HG02885 (cell line): ENCODE data around the gene MEI4.
"Not testable (repeated sequence)": the region's sequence is repeated elsewhere in the genome, so short reads cannot be mapped to it uniquely, and the experiment has no call there.

Experiments used
- ATAC-seq: cut with Tn5 transposase; IDR thresholded peaks from one replicate; pipeline ENCODE4 v1.9.1; 2021; ENCODE audit warnings: mild to moderate bottlenecking; ENCODE audit not compliant: unreplicated experiment, poor library complexity

MEI4 gene

GRCh38 chr6:77812304-77812703 lies 159.5 kb downstream of the MEI4 start:
- ATAC-seq: no peak

GRCh38 chr6:77813090-77813489 lies 160.3 kb downstream of the MEI4 start:
- no peak for ATAC-seq

- ATAC-seq: no peak
Observed at GRCh38 chr6:77814119-77814518, 161.3 kb downstream of the MEI4 start.

GRCh38 chr6:77815531-77815930 lies 162.7 kb downstream of the MEI4 start:
- ATAC-seq: no peak

GRCh38 chr6:77816766-77817270 lies 164.0 kb downstream of the MEI4 start:
- no peak for ATAC-seq

DNA sequence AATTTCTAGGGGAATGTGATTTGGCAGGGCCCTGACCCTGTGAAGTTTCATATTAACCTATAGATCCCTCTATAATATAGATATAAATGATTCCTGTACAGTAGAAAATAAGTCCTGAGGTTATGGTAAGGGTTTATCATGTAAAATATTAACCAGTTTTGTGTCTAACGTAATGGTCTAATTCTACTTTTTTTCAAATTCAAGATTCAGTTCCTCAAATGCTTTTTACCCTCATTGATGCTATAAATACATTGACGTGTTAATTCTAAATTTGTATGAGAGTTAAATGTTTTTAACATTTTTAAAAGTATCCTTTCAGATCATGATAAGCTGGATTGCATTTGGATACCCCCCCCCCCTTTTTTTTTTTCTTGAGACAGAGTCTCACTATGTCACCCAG lies 169.4 kb downstream of the MEI4 start:
- no peak for ATAC-seq

DNA sequence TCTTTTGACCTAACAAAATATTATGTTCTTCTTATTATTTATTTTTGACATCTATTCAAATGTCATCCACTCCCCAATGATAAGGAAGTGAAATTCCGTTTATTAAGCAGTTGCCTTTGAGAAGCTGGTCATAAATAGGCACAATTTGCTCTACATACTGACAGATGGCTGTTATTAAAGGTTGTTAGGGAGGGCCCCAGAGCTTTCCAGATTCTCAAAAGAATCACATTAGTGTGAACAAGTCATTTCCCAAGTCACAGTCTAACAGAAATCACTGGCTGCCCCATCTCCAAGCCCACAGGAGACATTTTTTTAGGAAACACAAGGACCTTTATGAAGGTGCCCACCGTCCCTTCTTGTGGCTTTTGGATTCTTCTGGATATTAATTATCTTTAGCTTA lies 172.4 kb downstream of the MEI4 start:
- no peak for ATAC-seq

- ATAC-seq: no peak
Observed at GRCh38 chr6:77829736-77830135, 176.9 kb downstream of the MEI4 start.

DNA sequence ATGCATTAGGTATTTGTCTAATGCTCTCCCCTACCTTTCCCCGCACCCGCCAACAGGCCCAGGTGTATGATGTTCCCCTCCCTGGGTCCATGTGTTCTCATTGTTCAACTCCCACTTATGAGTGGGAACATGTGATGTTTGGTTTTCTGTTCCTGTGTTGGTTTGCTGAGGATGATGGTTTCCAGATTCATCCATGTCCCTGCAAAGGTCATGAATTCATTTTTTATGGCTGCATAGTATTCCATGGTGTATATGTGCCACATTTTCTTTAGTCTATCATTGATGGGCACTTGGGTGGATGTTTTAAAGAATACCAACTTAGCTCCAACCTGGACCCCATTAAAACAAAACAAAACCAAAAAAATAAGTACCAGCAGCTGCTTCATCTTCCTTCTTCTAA lies 180.9 kb downstream of the MEI4 start:
- not testable (repeated sequence) for ATAC-seq

- ATAC-seq: no peak
Observed at GRCh38 chr6:77834591-77834996, 181.8 kb downstream of the MEI4 start.

DNA sequence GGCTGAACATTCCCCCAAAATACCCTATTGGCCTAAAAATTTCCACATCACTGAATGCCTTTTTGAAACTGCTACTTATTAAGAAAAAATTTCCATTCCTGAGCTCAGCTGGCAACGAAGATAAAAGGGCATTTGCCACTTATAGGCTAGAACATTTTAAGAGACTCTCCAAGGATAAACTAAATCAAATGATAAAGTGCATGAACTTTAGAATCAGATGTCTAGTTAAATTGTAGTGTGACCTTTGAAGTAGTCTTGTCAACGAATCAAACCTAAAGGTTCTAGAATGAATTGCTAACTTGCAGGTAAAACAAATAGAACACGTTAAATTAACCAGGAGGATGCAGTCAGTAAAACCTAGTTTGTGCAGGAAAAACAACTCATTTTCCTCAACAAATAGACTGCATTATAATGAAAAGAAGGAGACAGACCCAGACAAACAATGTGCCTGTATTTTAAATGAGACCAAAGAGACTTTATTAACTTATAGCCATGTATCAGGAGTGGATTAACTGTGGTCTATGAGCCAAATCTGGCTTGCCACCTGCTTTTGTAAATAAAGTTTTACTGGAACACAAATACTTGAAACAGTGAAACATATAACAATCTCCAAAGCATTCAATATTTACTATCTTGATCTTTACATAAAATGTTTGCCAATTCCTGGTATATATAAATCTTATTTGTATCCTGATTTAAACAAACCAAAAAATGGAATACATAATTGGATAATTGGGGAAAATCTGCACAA lies 184.4 kb downstream of the MEI4 start:
- no peak for ATAC-seq

GRCh38 chr6:77839292-77839691 lies 186.5 kb downstream of the MEI4 start:
- no peak for ATAC-seq

DNA sequence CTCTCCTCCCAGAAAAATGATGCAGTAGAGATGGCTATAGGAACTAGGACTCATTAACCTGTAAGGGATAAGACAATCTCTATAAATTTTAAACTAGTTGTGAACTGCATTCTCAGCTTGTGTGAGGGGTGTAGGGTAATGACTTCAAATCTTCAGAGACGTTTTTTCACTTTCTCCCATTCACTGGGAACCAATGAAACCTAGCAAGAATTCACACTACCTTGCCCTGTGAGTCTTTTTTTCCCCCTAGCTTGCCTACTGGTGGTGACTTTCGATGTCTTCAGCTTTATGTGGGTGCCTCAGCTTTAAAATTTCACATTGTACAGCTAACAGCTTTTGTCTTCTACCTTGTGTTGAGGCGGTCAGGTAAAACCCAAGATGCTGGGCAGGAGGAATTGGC lies 192.0 kb downstream of the MEI4 start:
- ATAC-seq: no peak

DNA sequence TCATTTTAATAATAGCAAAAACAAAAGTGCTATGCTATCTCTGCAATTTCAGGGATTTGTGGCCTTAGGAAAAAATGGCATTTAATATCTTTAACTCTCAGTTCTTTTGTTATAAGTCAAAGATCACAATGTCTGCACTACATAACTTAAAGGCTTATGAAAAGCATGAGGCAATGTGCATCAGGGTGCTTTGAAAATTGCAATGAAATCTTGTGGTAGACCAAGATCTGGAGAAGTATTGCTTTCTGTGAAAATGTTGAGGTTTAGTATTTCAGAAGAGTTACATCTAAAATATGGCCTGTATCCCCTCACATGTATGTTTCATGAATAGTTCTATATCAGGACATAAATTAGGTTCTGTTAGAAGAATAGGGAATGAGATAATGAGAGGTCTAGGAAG lies 200.6 kb downstream of the MEI4 start:
- ATAC-seq: no peak

- ATAC-seq: no peak
Observed at GRCh38 chr6:77856391-77856790, 203.6 kb downstream of the MEI4 start.

DNA sequence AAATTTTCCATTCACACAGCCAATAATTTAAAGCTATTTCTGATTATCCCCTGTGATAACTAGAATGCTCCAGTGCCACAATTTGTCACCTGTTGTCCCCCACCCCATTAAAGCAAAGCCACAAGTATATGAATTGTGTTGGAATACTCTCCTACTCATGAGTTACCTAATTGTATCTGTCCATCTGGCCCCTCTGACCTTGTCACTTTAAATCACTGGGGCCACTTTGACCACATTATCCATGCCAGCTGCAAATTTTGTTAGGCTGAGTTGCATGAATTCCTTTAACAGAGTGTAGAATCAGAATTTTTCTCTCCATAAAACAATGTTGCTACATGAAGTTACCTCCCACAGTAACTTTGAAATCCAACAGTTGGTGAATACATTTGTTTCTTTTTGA lies 204.6 kb downstream of the MEI4 start:
- ATAC-seq: no peak

DNA sequence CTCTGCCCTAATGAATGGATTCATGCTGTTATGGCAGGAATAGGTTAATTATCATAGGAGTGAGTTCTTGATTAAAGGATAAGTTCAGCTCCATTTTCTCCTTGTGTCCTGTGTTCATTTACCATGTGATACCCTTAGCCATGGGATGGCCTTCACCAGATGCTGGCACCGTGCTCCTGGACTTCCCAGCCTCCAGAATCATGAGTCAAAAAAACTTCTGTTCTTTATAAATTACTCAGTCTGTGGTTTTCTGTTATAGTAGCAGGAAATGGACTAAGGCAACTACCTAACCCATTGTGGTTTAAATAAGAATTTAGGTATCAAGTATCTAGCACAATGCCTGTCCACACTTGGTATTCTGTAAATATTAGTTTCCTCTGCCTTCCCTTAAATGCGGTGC lies 223.5 kb downstream of the MEI4 start:
- no peak for ATAC-seq

DNA sequence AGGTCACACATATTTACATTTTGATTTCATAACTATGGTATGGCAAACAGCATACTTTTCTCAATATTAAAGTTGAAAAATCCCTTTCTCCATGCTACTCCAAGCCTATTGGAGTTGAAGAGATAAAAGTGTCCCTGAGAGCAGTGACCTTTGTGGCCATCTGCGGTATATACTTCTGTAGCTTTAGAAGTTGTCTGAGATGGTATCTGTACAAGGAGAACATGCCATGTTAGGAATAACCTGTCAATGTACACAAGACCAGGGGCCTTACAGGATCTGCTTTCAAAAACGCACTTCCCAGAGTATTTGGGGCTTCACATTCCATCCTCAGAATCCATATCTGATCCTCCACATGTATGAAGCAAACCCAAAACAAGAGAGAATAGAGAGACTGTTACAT lies 226.7 kb downstream of the MEI4 start:
- ATAC-seq: no peak

- no peak for ATAC-seq
Observed at GRCh38 chr6:77880501-77880900, 227.7 kb downstream of the MEI4 start.

DNA sequence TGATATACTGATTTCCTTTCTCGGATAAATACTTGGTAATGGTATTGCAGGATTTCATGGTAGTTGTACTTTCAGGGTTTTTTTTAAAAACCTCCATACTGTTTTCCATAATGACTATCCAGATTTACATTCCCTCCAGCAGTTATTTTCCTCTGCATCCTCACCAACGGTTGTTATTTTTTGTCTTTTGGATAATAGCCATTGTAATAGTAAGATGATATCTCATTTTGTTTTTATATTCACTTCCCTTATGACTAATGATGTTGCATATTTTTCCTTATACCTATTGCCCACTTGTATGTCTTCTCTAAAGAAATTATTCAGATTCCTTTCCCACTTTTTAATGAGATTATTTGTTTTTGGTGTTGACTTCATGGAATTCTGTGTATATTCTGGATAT lies 231.0 kb downstream of the MEI4 start:
- no peak for ATAC-seq

DNA sequence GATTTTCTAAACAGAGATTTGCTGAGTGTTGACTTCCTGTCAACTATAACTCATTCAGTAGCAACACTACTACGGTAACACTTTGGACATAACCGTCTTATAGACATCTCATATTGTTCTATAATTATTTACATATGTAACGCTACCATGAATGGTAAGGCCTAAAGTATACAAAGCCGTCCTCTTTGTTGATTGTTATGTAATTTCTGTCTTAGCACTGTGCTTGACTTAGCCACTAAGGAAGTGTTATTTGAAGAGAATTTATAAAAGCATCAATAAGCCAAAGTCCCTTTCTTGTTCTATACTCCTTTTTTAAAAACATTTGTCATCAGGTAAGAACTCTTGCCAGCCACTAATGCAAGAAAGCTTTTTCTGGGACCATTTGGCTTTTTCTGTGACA lies 240.6 kb downstream of the MEI4 start:
- ATAC-seq: no peak

- no peak for ATAC-seq
Observed at GRCh38 chr6:77906070-77906469, 253.2 kb downstream of the MEI4 start.
